Measurements from ENCODE around the gene DOCK9. TPM values are rescaled to one million over a fixed set of nuclear protein-coding genes. Genes with fewer than 3 reads are reported as not detected.

The DOCK9 gene
- polyA plus RNA-seq, 1 of the 3 experiments (the other 2 are of a cell fraction): 16.6 TPM

GRCh38 chr13:98913741-98914140 lies 64.1 kb downstream of the DOCK9 start (continued):
- TF ChIP-seq GATA2 (CRISPR knock-in tag; IDR thresholded peaks at IDR 0.05) (no peak), RXRA (IDR thresholded peaks at IDR 0.05; ENCODE audit: borderline replicate concordance, low read depth) (no peak), CHD2 (IDR thresholded peaks at IDR 0.05; ENCODE audit: low read length, partially characterized antibody) (no peak), MXI1 (IDR thresholded peaks at IDR 0.05; ENCODE audit: low read depth, low read length) (no peak), JUND (IDR thresholded peaks at IDR 0.05) (no peak), EP300 (IDR thresholded peaks at IDR 0.05; ENCODE audit: borderline replicate concordance in 1 of 2, low read depth in 1 of 2, low read length in 1 of 2) (no peak), YY1 (IDR thresholded peaks at IDR 0.05; ENCODE audit: low read depth) (no peak), FOXM1 (IDR thresholded peaks at IDR 0.05; ENCODE audit: low read depth) (no peak), EZH2phosphoT487 (IDR thresholded peaks at IDR 0.05; ENCODE audit: borderline replicate concordance, low read depth) (no peak)

- TF ChIP-seq USF2 (IDR thresholded peaks at IDR 0.05; ENCODE audit: borderline replicate concordance, low read depth, low read length) (no peak), ELF1 (IDR thresholded peaks at IDR 0.05) (no peak), MXI1 (IDR thresholded peaks at IDR 0.05; ENCODE audit: low read depth, low read length) (no peak), TAF1 (IDR thresholded peaks at IDR 0.05; ENCODE audit: borderline replicate concordance, low read depth, low read length) (no peak), JUND (IDR thresholded peaks at IDR 0.05) (no peak), MEF2A (IDR thresholded peaks at IDR 0.05; ENCODE audit: borderline replicate concordance, low read depth) (no peak), FOXJ3 (CRISPR knock-in tag; IDR thresholded peaks at IDR 0.05) (no peak), SIN3A (IDR thresholded peaks at IDR 0.05; ENCODE audit: borderline replicate concordance, low read depth, low read length) (no peak), IRF3 (IDR thresholded peaks at IDR 0.05; ENCODE audit: low read depth, low read length) (no peak)
- H2AFZ ChIP-seq (ENCODE audit: low read depth): no peak overlapping the region
- no peaks in the 10 kb centered on the region for H4K20me1 ChIP-seq (ENCODE audit: insufficient read depth)
- ChIA-PET CTCF (interaction anchor here (1.2 kb wide), 1 partner anchor 13 kb away, joined by 3 read pairs; no protein-coding TSS in a partner anchor), POLR2A (no interaction called here)
- H3K4me2 ChIP-seq: no peak overlapping the region
- H3K4me1 ChIP-seq (ENCODE audit: control insufficient read depth in 1 of 2, insufficient read depth in 2 of 2, low read depth in 1 of 2, low read length in 1 of 2): peaks cover 3 to 4% of the 10 kb centered on the region in 2 experiments; a peak in 2 of 4 replicates
- H3K27me3 ChIP-seq (ENCODE audit: insufficient read depth): no peaks in the 10 kb centered on the region
- H3K9ac ChIP-seq: no peak overlapping the region
- DNase-seq: no peak
- H3K9me2 ChIP-seq: no peaks in the 10 kb centered on the region
- H3F3A ChIP-seq (replicated peaks; ENCODE audit: insufficient read depth): no peaks in the 10 kb centered on the region
- no peaks in the 10 kb centered on the region for H3K9me3 ChIP-seq
- H3K36me3 ChIP-seq (replicated peaks in 1 of 2; ENCODE audit: control insufficient read depth in 1 of 2, insufficient read depth in 2 of 2, low read length in 1 of 2): peaks cover 0 to 6% of the 10 kb centered on the region in 2 experiments
- H3K27ac ChIP-seq (ENCODE audit: low read depth in 2 of 2, low read length in 1 of 2): no peak overlapping the region
- H3K4me3 ChIP-seq (ENCODE audit: low read depth in 2 of 2, low read length in 1 of 2): no peak overlapping the region
- H3K79me2 ChIP-seq (ENCODE audit: insufficient read depth): no peaks in the 10 kb centered on the region
Observed at GRCh38 chr13:98912846-98913245, 65.0 kb downstream of the DOCK9 start.

All from SK-N-SH (cell line).